ENCODE results near the gene ZNF33A.

The ZNF33A gene

GRCh38 chr10:38025283-38025682 lies 14.8 kb downstream of the ZNF33A start:
- Histone ChIP-seq H2BK12ac (ENCODE audit: low read length in 2 of 2) (no peak overlapping the region), H2AFZ (ENCODE audit: low read depth, low read length) (no peak overlapping the region), H2AK5ac (ENCODE audit: low read length, severe bottlenecking) (no peak overlapping the region), H3K27ac (ENCODE audit: low read length, poor library complexity, severe bottlenecking) (no peak overlapping the region), H3K79me1 (replicated peaks; ENCODE audit: low read length, poor library complexity, severe bottlenecking) (peaks cover 7% of the 10 kb centered on the region), H3K4me3 (ENCODE audit: insufficient read depth in 1 of 2, low read depth in 1 of 2, low read length in 2 of 2) (no peak overlapping the region), H2BK15ac (ENCODE audit: low read depth, poor library complexity, severe bottlenecking) (no peak overlapping the region), H3K14ac (ENCODE audit: low read length in 2 of 2) (no peak overlapping the region), H3K23ac (ENCODE audit: low read length in 2 of 2) (no peak overlapping the region), H3K9ac (ENCODE audit: low read length) (no peak overlapping the region), H3K4ac (ENCODE audit: low read depth in 1 of 2, low read length in 2 of 2) (no peak overlapping the region), H3K4me2 (ENCODE audit: low read length, poor library complexity, severe bottlenecking) (no peak overlapping the region), H4K91ac (ENCODE audit: low read length) (no peak overlapping the region), H3K36me3 (ENCODE audit: control insufficient read depth in 1 of 2, insufficient read depth in 2 of 2, low read depth in 1 of 2, low read length in 2 of 2) (peaks cover 15 to 69% of the 10 kb centered on the region in 2 experiments), H2BK120ac (ENCODE audit: low read depth, low read length) (no peak overlapping the region), H3K9me3 (ENCODE audit: control insufficient read depth, low read length) (no peaks in the 10 kb centered on the region), H4K8ac (ENCODE audit: low read length) (no peak overlapping the region), H3K27me3 (ENCODE audit: control insufficient read depth in 1 of 2, insufficient read depth in 1 of 2, low read length in 2 of 2) (no peaks in the 10 kb centered on the region), H2BK5ac (ENCODE audit: low read depth, low read length, poor library complexity, severe bottlenecking) (no peak overlapping the region), H3K18ac (ENCODE audit: low read depth in 1 of 2, low read length in 2 of 2) (no peak overlapping the region), H3K4me1 (ENCODE audit: control insufficient read depth, insufficient read depth, low read depth, low read length) (no peaks in the 10 kb centered on the region)
- no peak for DNase-seq
- WGBS: 96% methylated on average over 3 of the region's 3 CpGs

- Histone ChIP-seq H3K4ac (ENCODE audit: low read depth in 1 of 2, low read length in 2 of 2) (no peak overlapping the region), H3K18ac (ENCODE audit: low read depth in 1 of 2, low read length in 2 of 2) (no peak overlapping the region), H2AFZ (ENCODE audit: low read depth, low read length) (no peak overlapping the region), H2BK120ac (ENCODE audit: low read depth, low read length) (no peak overlapping the region), H3K27ac (ENCODE audit: low read length, poor library complexity, severe bottlenecking) (no peak overlapping the region), H3K4me3 (ENCODE audit: insufficient read depth in 1 of 2, low read depth in 1 of 2, low read length in 2 of 2) (no peak overlapping the region), H2BK5ac (ENCODE audit: low read depth, low read length, poor library complexity, severe bottlenecking) (no peak overlapping the region), H3K9me3 (ENCODE audit: control insufficient read depth, low read length) (no peaks in the 10 kb centered on the region), H3K23ac (ENCODE audit: low read length in 2 of 2) (no peak overlapping the region), H3K4me2 (ENCODE audit: low read length, poor library complexity, severe bottlenecking) (no peak overlapping the region), H4K91ac (ENCODE audit: low read length) (no peak overlapping the region), H2AK5ac (ENCODE audit: low read length, severe bottlenecking) (no peak overlapping the region), H2BK15ac (ENCODE audit: low read depth, poor library complexity, severe bottlenecking) (no peak overlapping the region), H3K27me3 (ENCODE audit: control insufficient read depth in 1 of 2, insufficient read depth in 1 of 2, low read length in 2 of 2) (no peaks in the 10 kb centered on the region), H4K8ac (ENCODE audit: low read length) (no peak overlapping the region), H2BK12ac (ENCODE audit: low read length in 2 of 2) (no peak overlapping the region), H3K4me1 (ENCODE audit: control insufficient read depth, insufficient read depth, low read depth, low read length) (no peaks in the 10 kb centered on the region), H3K79me1 (replicated peaks; ENCODE audit: low read length, poor library complexity, severe bottlenecking) (peaks cover 9% of the 10 kb centered on the region), H3K9ac (ENCODE audit: low read length) (no peak overlapping the region), H3K14ac (ENCODE audit: low read length in 2 of 2) (no peak overlapping the region), H3K36me3 (ENCODE audit: control insufficient read depth in 1 of 2, insufficient read depth in 2 of 2, low read depth in 1 of 2, low read length in 2 of 2) (peaks cover 23 to 53% of the 10 kb centered on the region in 2 experiments)
- peak; percentile 7 for DNase-seq
- no CpG with 5 or more reads among the region's 1 CpG for WGBS
These were observed 17.5 kb downstream of the ZNF33A start for GRCh38 chr10:38027986-38028385.

GRCh38 chr10:38032886-38033285 lies 22.4 kb downstream of the ZNF33A start:
- Histone ChIP-seq H3K23ac (ENCODE audit: low read length in 2 of 2) (no peak overlapping the region), H3K36me3 (ENCODE audit: control insufficient read depth in 1 of 2, insufficient read depth in 2 of 2, low read depth in 1 of 2, low read length in 2 of 2) (peaks cover 12 to 43% of the 10 kb centered on the region in 2 experiments), H3K4me3 (ENCODE audit: insufficient read depth in 1 of 2, low read depth in 1 of 2, low read length in 2 of 2) (no peak overlapping the region), H2AFZ (ENCODE audit: low read depth, low read length) (no peak overlapping the region), H3K27me3 (ENCODE audit: control insufficient read depth in 1 of 2, insufficient read depth in 1 of 2, low read length in 2 of 2) (no peaks in the 10 kb centered on the region), H4K8ac (ENCODE audit: low read length) (no peak overlapping the region), H3K79me1 (replicated peaks; ENCODE audit: low read length, poor library complexity, severe bottlenecking) (peaks cover 3% of the 10 kb centered on the region), H3K27ac (ENCODE audit: low read length, poor library complexity, severe bottlenecking) (no peak overlapping the region), H3K4ac (ENCODE audit: low read depth in 1 of 2, low read length in 2 of 2) (no peak overlapping the region), H3K9me3 (ENCODE audit: control insufficient read depth, low read length) (no peaks in the 10 kb centered on the region), H2BK5ac (ENCODE audit: low read depth, low read length, poor library complexity, severe bottlenecking) (no peak overlapping the region), H3K18ac (ENCODE audit: low read depth in 1 of 2, low read length in 2 of 2) (no peak overlapping the region), H4K91ac (ENCODE audit: low read length) (no peak overlapping the region), H3K14ac (ENCODE audit: low read length in 2 of 2) (no peak overlapping the region), H3K9ac (ENCODE audit: low read length) (peak overlapping the region; percentile 55), H3K4me1 (ENCODE audit: control insufficient read depth, insufficient read depth, low read depth, low read length) (no peaks in the 10 kb centered on the region), H2BK12ac (ENCODE audit: low read length in 2 of 2) (no peak overlapping the region), H2BK15ac (ENCODE audit: low read depth, poor library complexity, severe bottlenecking) (no peak overlapping the region), H2AK5ac (ENCODE audit: low read length, severe bottlenecking) (no peak overlapping the region), H3K4me2 (ENCODE audit: low read length, poor library complexity, severe bottlenecking) (no peak overlapping the region), H2BK120ac (ENCODE audit: low read depth, low read length) (no peak overlapping the region)
- DNase-seq: peak; percentile 10
- WGBS: 100% methylated on average over 3 of the region's 5 CpGs

- WGBS: 98% methylated on average over 6 of the region's 7 CpGs
- H3K27me3 ChIP-seq (ENCODE audit: control insufficient read depth in 1 of 2, insufficient read depth in 1 of 2, low read length in 2 of 2): no peaks in the 10 kb centered on the region
These were observed 27.8 kb downstream of the ZNF33A start for GRCh38 chr10:38038107-38038931.

More at GRCh38 chr10:38038107-38038931, 27.8 kb downstream of the ZNF33A start:
- H3K4me3 ChIP-seq (ENCODE audit: insufficient read depth in 1 of 2, low read depth in 1 of 2, low read length in 2 of 2): no peak overlapping the region
- no peak overlapping the region for H4K91ac ChIP-seq (ENCODE audit: low read length)
- H3K27ac ChIP-seq (ENCODE audit: low read length, poor library complexity, severe bottlenecking): peak overlapping the region; percentile 38
- no peak overlapping the region for H2BK5ac ChIP-seq (ENCODE audit: low read depth, low read length, poor library complexity, severe bottlenecking)
- H3K4me1 ChIP-seq (ENCODE audit: control insufficient read depth, insufficient read depth, low read depth, low read length): peaks cover 3% of the 10 kb centered on the region
- no peak overlapping the region for H3K4me2 ChIP-seq (ENCODE audit: low read length, poor library complexity, severe bottlenecking)
- H3K23ac ChIP-seq (ENCODE audit: low read length in 2 of 2): no peak overlapping the region
- no peak overlapping the region for H3K4ac ChIP-seq (ENCODE audit: low read depth in 1 of 2, low read length in 2 of 2)
- H3K9me3 ChIP-seq (ENCODE audit: control insufficient read depth, low read length): no peaks in the 10 kb centered on the region
- H2BK15ac ChIP-seq (ENCODE audit: low read depth, poor library complexity, severe bottlenecking): no peak overlapping the region
- peak overlapping the region in 1 of 2 experiments; percentile 21 for H3K18ac ChIP-seq (ENCODE audit: low read depth in 1 of 2, low read length in 2 of 2)
- H2AFZ ChIP-seq (ENCODE audit: low read depth, low read length): no peak overlapping the region
- no peak overlapping the region for H3K14ac ChIP-seq (ENCODE audit: low read length in 2 of 2)
- H3K36me3 ChIP-seq (ENCODE audit: control insufficient read depth in 1 of 2, insufficient read depth in 2 of 2, low read depth in 1 of 2, low read length in 2 of 2): peaks cover 0 to 33% of the 10 kb centered on the region in 2 experiments
- no peak overlapping the region for H2AK5ac ChIP-seq (ENCODE audit: low read length, severe bottlenecking)
- DNase-seq: peak; percentile 41
- no peak overlapping the region for H4K8ac ChIP-seq (ENCODE audit: low read length)
- peaks cover 6% of the 10 kb centered on the region for H3K79me1 ChIP-seq (replicated peaks; ENCODE audit: low read length, poor library complexity, severe bottlenecking)
- H3K9ac ChIP-seq (ENCODE audit: low read length): peak overlapping the region; percentile 30
- no peak overlapping the region for H2BK120ac ChIP-seq (ENCODE audit: low read depth, low read length)
- no peak overlapping the region for H2BK12ac ChIP-seq (ENCODE audit: low read length in 2 of 2)
